ENCODE data around the gene LZTR1. TPM values are rescaled to one million over a fixed set of nuclear protein-coding genes. Genes with fewer than 3 reads are reported as not detected.

LZTR1 gene
- total RNA-seq, 2 experiments from 2014 or later, result 29.1 to 34.5 TPM

- ChIA-PET CTCF (interaction anchor here (1.4 kb wide), 1 partner anchor 9 kb away, joined by 3 read pairs; no protein-coding TSS in a partner anchor), POLR2A (no interaction called here)
- no peak overlapping the region for H3K4me3 Mint-ChIP-seq
- TF ChIP-seq CTCF (IDR thresholded peaks at IDR 0.05), result no peak
- DNase-seq (no peak), ATAC-seq (no peak)
- H3K27me3 Mint-ChIP-seq, result peaks cover 21% of the 10 kb centered on the region
- no peak overlapping the region for H3K27ac Mint-ChIP-seq
- intact Hi-C loops (cut with micrococcal nuclease), result no loop called here
- peaks cover 13% of the 10 kb centered on the region for H3K4me1 Mint-ChIP-seq (ENCODE audit: low read depth)
- no peaks in the 10 kb centered on the region for H3K36me3 Mint-ChIP-seq (ENCODE audit: low read depth)
- no peaks in the 10 kb centered on the region for H3K9me3 Mint-ChIP-seq
Measured at GRCh38 chr22:21030032-21030431, 47.9 kb downstream of the LZTR1 start.

GRCh38 chr22:21030621-21031544 lies 48.8 kb downstream of the LZTR1 start:
- TF ChIP-seq CTCF (IDR thresholded peaks at IDR 0.05), result no peak
- H3K36me3 Mint-ChIP-seq (ENCODE audit: low read depth), result no peaks in the 10 kb centered on the region
- ATAC-seq (no peak), DNase-seq (no peak)
- H3K27me3 Mint-ChIP-seq, result peaks cover 21% of the 10 kb centered on the region
- intact Hi-C loops (cut with micrococcal nuclease), result no loop called here
- peaks cover 4% of the 10 kb centered on the region for H3K4me1 Mint-ChIP-seq (ENCODE audit: low read depth)
- H3K27ac Mint-ChIP-seq, result no peak overlapping the region
- no peaks in the 10 kb centered on the region for H3K9me3 Mint-ChIP-seq
- no peak overlapping the region for H3K4me3 Mint-ChIP-seq
- CTCF ChIA-PET, result no interaction called here
- POLR2A ChIA-PET, result no interaction called here

- Mint-ChIP-seq H3K4me3 (no peak overlapping the region), H3K4me1 (ENCODE audit: low read depth) (peaks cover 2% of the 10 kb centered on the region), H3K36me3 (ENCODE audit: low read depth) (no peaks in the 10 kb centered on the region), H3K9me3 (no peaks in the 10 kb centered on the region), H3K27me3 (peaks cover 21% of the 10 kb centered on the region), H3K27ac (no peak overlapping the region)
- ATAC-seq (no peak), DNase-seq (no peak)
- intact Hi-C loops (cut with micrococcal nuclease), result no loop called here
- CTCF ChIA-PET, result interaction anchor here (1.4 kb wide), 1 partner anchor 71 kb away, joined by 5 read pairs; no protein-coding TSS in a partner anchor
- POLR2A ChIA-PET, result no interaction called here
- no peak for TF ChIP-seq CTCF (IDR thresholded peaks at IDR 0.05)
Measured at GRCh38 chr22:21031545-21032036, 49.5 kb downstream of the LZTR1 start.

GRCh38 chr22:21032037-21032867 lies 50.2 kb downstream of the LZTR1 start, which contains the start of gene SLC7A4:
Gene SLC7A4 (minus strand): TSS chr22:21032561. CDS start chr22:21031812, 749 bp downstream.
- CTCF ChIA-PET, result interaction anchor here (1.0 to 1.4 kb wide), 2 partner anchors 11 to 70 kb away, joined by 4 to 5 read pairs; no protein-coding TSS in a partner anchor
- peaks cover 23% of the 10 kb centered on the region for H3K27me3 Mint-ChIP-seq
- no peak within 1 kb of the TSS for H3K27ac Mint-ChIP-seq
- POLR2A ChIA-PET, result no interaction called here
- peak within 1 kb of the TSS; percentile 20 for H3K4me3 Mint-ChIP-seq
- H3K36me3 Mint-ChIP-seq (ENCODE audit: low read depth), result no peaks in the 10 kb centered on the region
- ATAC-seq, result peak; percentile 61
- TF ChIP-seq CTCF (IDR thresholded peaks at IDR 0.05), result no peak
- intact Hi-C loops (cut with micrococcal nuclease), result no loop called here
- peaks cover 2% of the 10 kb centered on the region for H3K4me1 Mint-ChIP-seq (ENCODE audit: low read depth)
- H3K9me3 Mint-ChIP-seq, result no peaks in the 10 kb centered on the region
- no peak for DNase-seq
